Esophagus squamous epithelium (tissue), 4 donors: ENCODE measurements around the gene MRM3.

Source experiments
- CTCF ChIP-seq, 6 experiments: fragments of 450-650 bp in 4 of 6; fragments of 200-600 bp in 2 of 6; sonication (generic) in 2 of 6; IDR thresholded peaks; one replicate each; pipeline ENCODE4 v1.5.1; 2016 to 2019; ENCODE audit warnings: antibody characterized with exemption in 6 of 6, mild to moderate bottlenecking in 4 of 6, moderate library complexity in 4 of 6
- POLR2A ChIP-seq, 4 donors: fragments of 450-650 bp; IDR thresholded peaks; one replicate each; pipeline ENCODE4 v1.6.1; 2017; ENCODE audit warnings: antibody characterized with exemption in 4 of 4, mild to moderate bottlenecking in 4 of 4, moderate library complexity in 3 of 4

GRCh38 chr17:838486-838885 lies 56.3 kb downstream of the MRM3 start:
- TF ChIP-seq CTCF (IDR thresholded peaks at IDR 0.05) = no peak
- TF ChIP-seq POLR2A (IDR thresholded peaks at IDR 0.05) = no peak
